IMR-90 (cell line): ENCODE data around the gene ACRBP. TPM values are rescaled to one million over a fixed set of nuclear protein-coding genes. Genes with fewer than 3 reads are reported as not detected.

Experiments
- ATAC-seq: fragments of 200-7000 bp; cut with Tn5 transposase; 2 replicates; pipeline ENCODE4 v1.9.1; 2020; ENCODE audit warnings: low read depth, mild to moderate bottlenecking, moderate library complexity
- BruUV-seq: library from RNA; stranded (reverse); fragments of 400-500 nt; replicated peaks from 2 replicates; lab custom pipeline; 2021; lab: Mats Ljungman, UMichigan
- CTCF ChIA-PET: fragments of 300-600 bp; formaldehyde crosslinking; extraction: SDS; loops from one replicate; lab custom pipeline; 2021; ENCODE audit warnings: antibody characterized with exemption; lab: Yijun Ruan, JAX
- POLR2A ChIA-PET: fragments of 300-600 bp; sonication (Branson Sonifier 250); formaldehyde crosslinking; loops from one replicate; lab custom pipeline; 2022; ENCODE audit warnings: antibody characterized with exemption; ENCODE audit not compliant: unreplicated experiment; lab: Charles Lee
- DNase-seq: peaks from one replicate; pipeline ENCODE4 v3.0.0; 2013
- H2AFZ ChIP-seq: replicated peaks from 2 replicates; pipeline ENCODE3; 2013; ENCODE audit warnings: low read length, mild to moderate bottlenecking; ENCODE audit not compliant: poor library complexity
- H2AK5ac ChIP-seq: 2 replicates; pipeline ENCODE4 v1.6.1; 2013; ENCODE audit warnings: low read depth, low read length, inconsistent platforms
- H2AK9ac ChIP-seq: replicated peaks from 2 replicates; pipeline ENCODE3; 2013; ENCODE audit warnings: mild to moderate bottlenecking, low read depth, low read length, moderate library complexity; ENCODE audit not compliant: poor library complexity
- H2BK120ac ChIP-seq: 2 replicates; pipeline ENCODE4 v1.6.1; 2013; ENCODE audit warnings: low read depth, low read length, inconsistent platforms
- H2BK15ac ChIP-seq: 3 replicates; pipeline ENCODE4 v1.6.1; 2013; ENCODE audit warnings: low read depth, low read length, inconsistent platforms
- H2BK20ac ChIP-seq: 2 replicates; pipeline ENCODE4 v1.6.1; 2013; ENCODE audit warnings: low read depth, mild to moderate bottlenecking, inconsistent platforms, low read length, moderate library complexity
- H2BK5ac ChIP-seq: 2 replicates; pipeline ENCODE4 v1.6.1; 2013; ENCODE audit warnings: mild to moderate bottlenecking, low read depth, low read length, inconsistent platforms; ENCODE audit not compliant: poor library complexity, severe bottlenecking
- H3K14ac ChIP-seq: replicated peaks from 2 replicates; pipeline ENCODE4 v1.6.1; 2013; ENCODE audit warnings: low read depth, low read length, inconsistent platforms
- H3K18ac ChIP-seq: 2 replicates; pipeline ENCODE4 v1.6.1; 2013; ENCODE audit warnings: low read depth, low read length, control low read depth
- H3K23ac ChIP-seq: 2 replicates; pipeline ENCODE4 v1.6.1; 2013; ENCODE audit warnings: low read depth, low read length, inconsistent platforms
- H3K27ac ChIP-seq: 2 replicates; pipeline ENCODE4 v1.5.1; 2013; ENCODE audit warnings: mild to moderate bottlenecking, control low read depth, low read length; ENCODE audit not compliant: insufficient read depth
- H3K27me3 ChIP-seq: 2 replicates; pipeline ENCODE4 v1.6.1; 2013; ENCODE audit warnings: low read length; ENCODE audit not compliant: control insufficient read depth, insufficient read depth
- H3K36me3 ChIP-seq: 2 replicates; pipeline ENCODE4 v1.6.1; 2013; ENCODE audit warnings: low read length, mixed read lengths; ENCODE audit not compliant: control insufficient read depth, insufficient read depth
- H3K4ac ChIP-seq: 2 replicates; pipeline ENCODE4 v1.6.1; 2013; ENCODE audit warnings: low read depth, low read length, inconsistent platforms
- H3K4me1 ChIP-seq: 2 replicates; pipeline ENCODE4 v1.6.1; 2013; ENCODE audit warnings: low read length, mixed read lengths; ENCODE audit not compliant: control insufficient read depth, insufficient read depth
- H3K4me2 ChIP-seq: 2 replicates; pipeline ENCODE4 v1.6.1; 2013; ENCODE audit warnings: low read depth, mild to moderate bottlenecking, control low read depth, low read length, moderate library complexity
- H3K4me3 ChIP-seq: 2 replicates; pipeline ENCODE4 v1.5.1; 2013; ENCODE audit warnings: low read depth, mild to moderate bottlenecking, control low read depth, low read length, moderate library complexity; ENCODE audit not compliant: insufficient read depth
- H3K56ac ChIP-seq: 2 replicates; pipeline ENCODE4 v1.6.1; 2013; ENCODE audit warnings: low read length, inconsistent platforms; ENCODE audit not compliant: insufficient read depth; ENCODE audit errors: extremely low read depth
- H3K79me1 ChIP-seq, 2 experiments: 2 replicates each; pipeline ENCODE4 v1.6.1; 2013; ENCODE audit warnings: low read length in 2 of 2, inconsistent platforms in 1 of 2, low read depth in 1 of 2
- H3K9ac ChIP-seq: 2 replicates; pipeline ENCODE4 v1.6.1; 2013; ENCODE audit warnings: low read depth, low read length, control low read depth
- H3K9me1 ChIP-seq: 2 replicates; pipeline ENCODE4 v1.6.1; 2013; ENCODE audit warnings: low read length, inconsistent platforms; ENCODE audit not compliant: insufficient read depth
- H3K9me3 ChIP-seq: 2 replicates; pipeline ENCODE4 v1.6.1; 2013; ENCODE audit warnings: low read length; ENCODE audit not compliant: control insufficient read depth, insufficient read depth
- H4K20me1 ChIP-seq: 2 replicates; pipeline ENCODE4 v1.6.1; 2013; ENCODE audit warnings: low read length, inconsistent platforms; ENCODE audit not compliant: insufficient read depth
- H4K5ac ChIP-seq: 2 replicates; pipeline ENCODE4 v1.6.1; 2013; ENCODE audit warnings: mild to moderate bottlenecking, low read depth, low read length, control low read depth
- H4K8ac ChIP-seq, 2 experiments: 2 replicates each; pipeline ENCODE4 v1.6.1; 2013; ENCODE audit warnings: low read depth in 2 of 2, low read length in 2 of 2, control low read depth in 1 of 2, inconsistent platforms in 1 of 2
- H4K91ac ChIP-seq: 2 replicates; pipeline ENCODE4 v1.6.1; 2013; ENCODE audit warnings: low read depth, low read length, inconsistent platforms; ENCODE audit not compliant: insufficient read depth
- CEBPB ChIP-seq: IDR thresholded peaks from 2 replicates; pipeline ENCODE4 v1.6.1; 2012; ENCODE audit warnings: low read depth, low read length, improper control_type of control experiment
- NFE2L2 ChIP-seq: fragments of 150-350 bp; IDR thresholded peaks from 2 replicates; pipeline ENCODE4 v1.6.1; 2016; ENCODE audit warnings: low read depth, mild to moderate bottlenecking, low read length
- WGBS, 2 experiments: methylation state at CpG; one replicate each; pipeline versions ENCODE4 v1.1.5 to v1.1.7; 2013; ENCODE audit warnings: missing lambda C conversion rate in 2 of 2; ENCODE audit not compliant: insufficient read length in 1 of 2; ENCODE audit errors: extremely low coverage in 2 of 2; 5-methylcytosine and 5-hydroxymethylcytosine counted together
- dilution Hi-C: fragments of 300-500 bp; cut with HindIII; formaldehyde crosslinking; loops from one replicate; pipeline ENCODE4 v1.14.3; 2018; ENCODE audit warnings: low sequenced_read_pairs; ENCODE audit not compliant: unreplicated experiment
- in situ Hi-C: fragments of 300-500 bp; cut with MboI; formaldehyde crosslinking; loops from 3 replicates; pipeline ENCODE4 v1.14.3; 2019; ENCODE audit warnings: low sequenced_read_pairs, inconsistent platforms, mixed read lengths
- intact Hi-C: fragments of 100-400 bp; cut with micrococcal nuclease; formaldehyde crosslinking; loops from 2 replicates; pipeline ENCODE4 v1.10.0; 2022
- polyA plus RNA-seq, 3 experiments: library from polyadenylated mRNA; depleted of rRNA; stranded (reverse); fragments of >200 nt; gene quantifications; 2 replicates each; pipeline ENCODE4 v1.2.3, GENCODE V29; 2012; ENCODE audit warnings: low replicate concordance in 1 of 3
- total RNA-seq: library from RNA; depleted of rRNA; stranded (reverse); fragments of >200 nt; gene quantifications from 2 replicates; pipeline ENCODE4 v1.2.3, GENCODE V29; 2012
- TF ChIP-seq, protein P1 (sequence below): fragments of 150-350 bp; IDR thresholded peaks from 2 replicates; pipeline ENCODE4 v1.6.1; 2017; ENCODE audit warnings: mild to moderate bottlenecking, antibody characterized with exemption, low read length, low read depth

ACRBP gene
- total and polyA plus RNA-seq, 2 of the 4 experiments (the other 2 are of a cell fraction): 0.38 TPM; not detected in 1

DNA sequence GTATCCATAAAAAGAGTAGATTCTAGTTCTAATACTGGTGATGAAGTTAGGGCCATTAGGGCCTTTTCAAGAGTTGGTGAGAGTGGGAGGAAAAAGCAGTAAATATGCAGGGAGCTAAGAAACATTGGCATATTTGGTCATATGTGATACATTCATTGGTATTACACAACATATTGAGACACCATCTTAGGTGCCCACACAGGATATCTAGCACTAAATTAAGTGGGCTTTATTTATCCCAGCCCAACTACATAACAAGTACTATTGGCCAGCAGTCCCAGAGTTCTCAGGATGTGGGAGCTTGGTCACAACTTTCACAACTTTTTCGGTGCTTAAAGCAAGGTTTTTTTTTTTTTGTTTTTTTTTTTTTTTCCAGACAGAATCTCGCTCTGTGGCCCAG lies 17.7 kb upstream of the ACRBP start:
- no peaks in the 10 kb centered on the region for H3K9me1 ChIP-seq
- dilution Hi-C loops (no loop called here), in situ Hi-C loops (no loop called here), intact Hi-C loops (loop anchor here (5.0 kb wide), 1 partner anchor 48 kb away; no protein-coding TSS in a partner anchor)
- H2BK15ac ChIP-seq: no peak overlapping the region
- H4K20me1 ChIP-seq: no peaks in the 10 kb centered on the region
- H3K4me1 ChIP-seq: no peaks in the 10 kb centered on the region
- no peak overlapping the region for H3K4ac ChIP-seq
- DNase-seq: no peak
- POLR2A ChIA-PET: interaction anchor here (0.6 kb wide), 1 partner anchor 266 kb away, joined by 7 read pairs; no protein-coding TSS in a partner anchor
- no peak for ATAC-seq
- H2BK5ac ChIP-seq: no peak overlapping the region
- no peak overlapping the region for H4K8ac ChIP-seq
- H3K9ac ChIP-seq: no peak overlapping the region
- peaks cover 24% of the 10 kb centered on the region for H3K36me3 ChIP-seq
- no peaks in the 10 kb centered on the region for H3K9me3 ChIP-seq
- H3K4me2 ChIP-seq: no peak overlapping the region
- H3K79me1 ChIP-seq: peaks cover 9 to 15% of the 10 kb centered on the region in 2 experiments
- H4K91ac ChIP-seq: no peak overlapping the region
- H2BK120ac ChIP-seq: no peak overlapping the region
- no peak overlapping the region for H3K14ac ChIP-seq
- no peak overlapping the region for H2BK20ac ChIP-seq
- no peak overlapping the region for H2AFZ ChIP-seq
- no peak overlapping the region for H3K56ac ChIP-seq
- peak; percentile 76 for TF ChIP-seq CEBPB
- TF ChIP-seq, protein P1, sequence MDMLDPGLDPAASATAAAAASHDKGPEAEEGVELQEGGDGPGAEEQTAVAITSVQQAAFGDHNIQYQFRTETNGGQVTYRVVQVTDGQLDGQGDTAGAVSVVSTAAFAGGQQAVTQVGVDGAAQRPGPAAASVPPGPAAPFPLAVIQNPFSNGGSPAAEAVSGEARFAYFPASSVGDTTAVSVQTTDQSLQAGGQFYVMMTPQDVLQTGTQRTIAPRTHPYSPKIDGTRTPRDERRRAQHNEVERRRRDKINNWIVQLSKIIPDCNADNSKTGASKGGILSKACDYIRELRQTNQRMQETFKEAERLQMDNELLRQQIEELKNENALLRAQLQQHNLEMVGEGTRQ: no peak
- no peak for TF ChIP-seq NFE2L2
- WGBS, 2 experiments: 100% methylated on average over 1 of the region's 2 CpGs; no CpG with 5 or more reads in 1 of the 2 experiments
- CTCF ChIA-PET: interaction anchor here (0.6 kb wide), 2 partner anchors 21 to 52 kb away, joined by 3 read pairs; no protein-coding TSS in a partner anchor
- H3K18ac ChIP-seq: no peak overlapping the region
- H3K27ac ChIP-seq: no peak overlapping the region
- no peak overlapping the region for H4K5ac ChIP-seq
- H2AK9ac ChIP-seq: no peak overlapping the region
- no peak overlapping the region for H3K4me3 ChIP-seq
- no peaks in the 10 kb centered on the region for H3K27me3 ChIP-seq
- BruUV-seq: no TSS peak
- no peak overlapping the region for H2AK5ac ChIP-seq
- no peak overlapping the region for H3K23ac ChIP-seq
